Measurements from ENCODE around the gene ADGRA1.
"Not testable (repeated sequence)": the region's sequence is repeated elsewhere in the genome, so short reads cannot be mapped to it uniquely, and the experiment has no call there.

The ADGRA1 gene

GRCh38 chr10:133132473-133133291, 45.0 kb downstream of the ADGRA1 start:
- TF ChIP-seq GATA1 (IDR thresholded peaks at IDR 0.05; ENCODE audit: low read depth, low read length) (no peak), POLR2A (IDR thresholded peaks at IDR 0.05; ENCODE audit: low read length) (no peak)
- DNase-seq = no peak

GRCh38 chr10:133133471-133134231, 45.9 kb downstream of the ADGRA1 start:
- DNase-seq = no peak
- TF ChIP-seq GATA1 (IDR thresholded peaks at IDR 0.05; ENCODE audit: low read depth, low read length) (no peak), POLR2A (IDR thresholded peaks at IDR 0.05; ENCODE audit: low read length) (no peak)

- DNase-seq = no peak
Measured at GRCh38 chr10:133134411-133135115, 46.8 kb downstream of the ADGRA1 start.

GRCh38 chr10:133135116-133135465, 47.4 kb downstream of the ADGRA1 start:
- no peak for DNase-seq
- TF ChIP-seq POLR2A (IDR thresholded peaks at IDR 0.05; ENCODE audit: low read length) (no peak), GATA1 (IDR thresholded peaks at IDR 0.05; ENCODE audit: low read depth, low read length) (no peak)

More at GRCh38 chr10:133134411-133135115, 46.8 kb downstream of the ADGRA1 start:
- TF ChIP-seq POLR2A (IDR thresholded peaks at IDR 0.05; ENCODE audit: low read length) (no peak), GATA1 (IDR thresholded peaks at IDR 0.05; ENCODE audit: low read depth, low read length) (no peak)

GRCh38 chr10:133137486-133138145, 49.9 kb downstream of the ADGRA1 start:
- not testable (repeated sequence) for DNase-seq

- TF ChIP-seq POLR2A (IDR thresholded peaks at IDR 0.05; ENCODE audit: low read length) (no peak), GATA1 (IDR thresholded peaks at IDR 0.05; ENCODE audit: low read depth, low read length) (no peak)
- no peak for DNase-seq
Measured at GRCh38 chr10:133139551-133140065, 51.9 kb downstream of the ADGRA1 start.

GRCh38 chr10:133140417-133141143, 52.9 kb downstream of the ADGRA1 start:
- DNase-seq = no peak
- TF ChIP-seq POLR2A (IDR thresholded peaks at IDR 0.05; ENCODE audit: low read length) (no peak), GATA1 (IDR thresholded peaks at IDR 0.05; ENCODE audit: low read depth, low read length) (no peak)

- no peak for DNase-seq
- TF ChIP-seq POLR2A (IDR thresholded peaks at IDR 0.05; ENCODE audit: low read length) = no peak
- TF ChIP-seq GATA1 (IDR thresholded peaks at IDR 0.05; ENCODE audit: low read depth, low read length) = no peak
Measured at GRCh38 chr10:133141144-133141957, 53.6 kb downstream of the ADGRA1 start.

GRCh38 chr10:133141958-133142340, 54.2 kb downstream of the ADGRA1 start:
- DNase-seq = no peak
- TF ChIP-seq GATA1 (IDR thresholded peaks at IDR 0.05; ENCODE audit: low read depth, low read length) (no peak), POLR2A (IDR thresholded peaks at IDR 0.05; ENCODE audit: low read length) (no peak)

- no peak for DNase-seq
- no peak for TF ChIP-seq POLR2A (IDR thresholded peaks at IDR 0.05; ENCODE audit: low read length)
- TF ChIP-seq GATA1 (IDR thresholded peaks at IDR 0.05; ENCODE audit: low read depth, low read length) = no peak
Measured at GRCh38 chr10:133142523-133143199, 54.9 kb downstream of the ADGRA1 start.

GRCh38 chr10:133143200-133143533, 55.4 kb downstream of the ADGRA1 start:
- TF ChIP-seq POLR2A (IDR thresholded peaks at IDR 0.05; ENCODE audit: low read length) (no peak), GATA1 (IDR thresholded peaks at IDR 0.05; ENCODE audit: low read depth, low read length) (no peak)
- DNase-seq = peak; percentile 69 to 76

GRCh38 chr10:133143546-133143945, 55.8 kb downstream of the ADGRA1 start:
- TF ChIP-seq POLR2A (IDR thresholded peaks at IDR 0.05; ENCODE audit: low read length) (no peak), GATA1 (IDR thresholded peaks at IDR 0.05; ENCODE audit: low read depth, low read length) (no peak)
- DNase-seq = peak; percentile 51 to 61
